Skeletal muscle tissue (tissue), 4 donors: ENCODE data around the gene CEP44. TPM values are rescaled to one million over a fixed set of nuclear protein-coding genes. Genes with fewer than 3 reads are reported as not detected.
"Not testable (repeated sequence)": the region's sequence is repeated elsewhere in the genome, so short reads cannot be mapped to it uniquely, and the experiment has no call there.

ENCODE experiments used
- H3K27ac ChIP-seq: one replicate; pipeline ENCODE4 v1.7.0; 2013; ENCODE audit warnings: mild to moderate bottlenecking, low read depth, low read length, inconsistent platforms
- H3K27me3 ChIP-seq, 3 donors: one replicate each; pipeline ENCODE4 v1.7.0; 2013; ENCODE audit warnings: low read length in 3 of 3; ENCODE audit not compliant: control insufficient read depth in 3 of 3, insufficient read depth in 3 of 3
- H3K36me3 ChIP-seq, 3 donors: one replicate each; pipeline ENCODE4 v1.7.0; 2013; ENCODE audit warnings: low read length in 3 of 3; ENCODE audit not compliant: control insufficient read depth in 3 of 3, insufficient read depth in 3 of 3
- H3K4me1 ChIP-seq, 3 donors: one replicate each; pipeline ENCODE4 v1.7.0; 2013; ENCODE audit warnings: low read length in 3 of 3, mild to moderate bottlenecking in 3 of 3; ENCODE audit not compliant: control insufficient read depth in 3 of 3, insufficient read depth in 3 of 3
- H3K4me3 ChIP-seq, 3 donors: one replicate each; pipeline ENCODE4 v1.7.0; 2013; ENCODE audit warnings: low read length in 3 of 3
- H3K9ac ChIP-seq, 3 donors: one replicate each; pipeline ENCODE4 v1.7.0; 2013; ENCODE audit warnings: low read length in 3 of 3, mild to moderate bottlenecking in 3 of 3, moderate library complexity in 2 of 3, low read depth in 1 of 3
- H3K9me3 ChIP-seq, 3 donors: one replicate each; pipeline ENCODE4 v1.7.0; 2013; ENCODE audit warnings: low read length in 3 of 3; ENCODE audit not compliant: control insufficient read depth in 3 of 3
- total RNA-seq: library from RNA; depleted of rRNA; stranded (reverse); fragments of >200 nt; gene quantifications from one replicate; pipeline ENCODE4 v1.2.3, GENCODE V29; 2014
- donor health status: Osteomylitis.

Gene CEP44
- total RNA-seq, 1 donor from 2014 or later: 17.7 TPM

DNA sequence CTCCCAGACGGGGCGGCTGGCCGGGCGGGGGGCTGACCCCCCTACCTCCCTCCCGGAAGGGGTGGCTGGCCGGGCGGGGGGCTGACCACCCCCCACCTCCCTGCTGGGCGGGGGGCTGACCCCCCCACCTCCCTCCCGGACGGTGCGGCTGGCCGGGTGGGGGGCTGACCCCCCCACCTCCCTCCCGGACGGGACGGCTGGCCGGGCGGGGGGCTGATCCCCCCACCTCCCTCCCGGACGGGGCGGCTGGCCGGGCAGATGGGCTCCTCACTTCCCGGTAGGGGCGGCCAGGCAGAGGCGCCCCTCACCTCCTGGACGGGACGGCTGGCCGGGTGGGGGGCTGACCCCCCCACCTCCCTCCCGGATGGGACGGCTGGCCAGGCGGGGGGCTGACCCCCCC, 10.9 kb downstream of the CEP44 start:
- not testable (repeated sequence) for H3K4me1 ChIP-seq, H3K9ac ChIP-seq, H3K4me3 ChIP-seq, H3K36me3 ChIP-seq, H3K9me3 ChIP-seq, H3K27ac ChIP-seq, H3K27me3 ChIP-seq

DNA sequence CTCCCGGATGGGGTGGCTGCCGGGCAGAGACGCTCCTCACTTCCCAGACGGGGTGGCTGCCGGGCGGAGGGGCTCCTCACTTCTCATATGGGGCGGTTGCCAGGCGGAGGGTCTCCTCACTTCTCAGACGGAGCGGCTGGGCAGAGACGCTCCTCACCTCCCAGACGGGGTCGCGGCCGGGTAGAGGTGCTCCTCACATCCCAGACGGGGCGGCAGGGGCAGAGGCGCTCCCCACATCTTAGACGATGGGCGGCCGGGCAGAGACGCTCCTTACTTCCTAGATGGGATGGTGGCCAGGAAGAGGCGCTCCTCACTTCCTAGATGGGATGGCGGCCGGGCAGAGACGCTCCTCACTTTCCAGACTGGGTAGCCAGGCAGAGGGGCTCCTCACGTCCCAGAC, 11.4 kb downstream of the CEP44 start:
- not testable (repeated sequence) for H3K9ac ChIP-seq, H3K4me1 ChIP-seq, H3K27me3 ChIP-seq, H3K9me3 ChIP-seq, H3K4me3 ChIP-seq, H3K27ac ChIP-seq
- peaks cover 3 to 11% (median 6%) of the 10 kb centered on the region in 3 donors for H3K36me3 ChIP-seq

DNA sequence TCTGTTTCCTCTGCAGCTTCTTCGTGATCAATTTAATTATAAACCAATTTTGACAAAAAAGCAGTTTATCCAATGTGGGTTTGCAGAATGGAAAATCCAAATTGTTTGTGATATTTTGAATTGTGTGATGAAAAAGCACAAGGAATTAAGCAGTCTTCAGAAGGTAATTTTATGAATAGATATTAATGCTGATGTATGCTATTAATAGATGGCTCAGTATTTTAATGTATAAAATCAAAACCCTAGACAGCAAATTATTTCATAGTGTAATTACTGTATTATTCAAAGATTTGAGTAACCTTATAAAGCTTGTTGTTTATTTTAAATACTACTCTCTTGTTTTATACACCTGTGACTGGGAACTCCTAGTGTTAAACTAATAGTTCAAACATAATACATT, 20.0 kb downstream of the CEP44 start:
- no peak overlapping the region for H3K27ac ChIP-seq
- H3K4me1 ChIP-seq: no peaks in the 10 kb centered on the region
- H3K9ac ChIP-seq: no peak overlapping the region
- peaks cover 3 to 39% (median 13%) of the 10 kb centered on the region in 3 donors for H3K36me3 ChIP-seq
- no peaks in the 10 kb centered on the region for H3K27me3 ChIP-seq
- H3K9me3 ChIP-seq: no peaks in the 10 kb centered on the region
- no peak overlapping the region for H3K4me3 ChIP-seq

DNA sequence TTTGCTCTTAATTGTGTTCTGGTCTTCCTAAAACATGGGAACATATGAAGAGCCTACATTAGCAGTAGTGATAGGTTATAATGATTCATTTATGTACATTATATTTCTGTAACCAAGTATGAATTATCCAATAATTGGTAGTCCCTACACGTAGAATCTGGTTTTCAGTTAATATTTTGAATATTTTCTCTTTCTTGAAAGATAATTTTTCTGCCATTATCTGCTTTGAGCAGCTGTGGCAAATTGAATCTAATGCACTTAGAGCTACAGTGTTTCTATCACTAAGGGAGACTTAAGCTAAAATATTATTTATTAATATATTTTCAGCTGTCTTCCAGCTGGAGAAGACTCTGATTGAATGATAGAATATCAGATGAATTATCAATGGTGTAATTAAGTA, 21.0 kb downstream of the CEP44 start:
- no peak overlapping the region for H3K27ac ChIP-seq
- peaks cover 4 to 47% (median 19%) of the 10 kb centered on the region in 3 donors for H3K36me3 ChIP-seq
- H3K9ac ChIP-seq: no peak overlapping the region
- no peaks in the 10 kb centered on the region for H3K9me3 ChIP-seq
- H3K4me3 ChIP-seq: no peak overlapping the region
- H3K4me1 ChIP-seq: no peaks in the 10 kb centered on the region
- H3K27me3 ChIP-seq: no peaks in the 10 kb centered on the region

DNA sequence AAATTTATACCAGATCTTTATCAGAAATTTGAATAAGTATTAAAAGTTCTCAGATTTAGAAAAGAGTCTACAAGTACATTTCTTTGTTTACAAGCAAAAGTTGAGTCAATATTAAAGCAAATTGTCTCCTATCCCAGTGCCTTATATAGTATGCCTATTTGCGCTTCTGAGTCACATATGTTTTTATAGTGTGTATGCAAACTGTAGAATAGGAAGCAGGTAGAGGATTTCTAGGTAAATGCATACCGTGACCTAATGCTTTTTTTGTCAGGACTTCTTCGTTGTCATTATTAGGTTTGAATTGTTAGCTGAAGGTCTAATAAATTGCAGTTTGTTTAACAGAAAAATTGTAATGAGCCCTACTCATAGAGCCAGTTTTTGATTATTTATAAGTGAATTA, 22.2 kb downstream of the CEP44 start:
- H3K4me1 ChIP-seq: no peaks in the 10 kb centered on the region
- no peaks in the 10 kb centered on the region for H3K27me3 ChIP-seq
- H3K9ac ChIP-seq: no peak overlapping the region
- H3K4me3 ChIP-seq: no peak overlapping the region
- no peaks in the 10 kb centered on the region for H3K9me3 ChIP-seq
- peaks cover 2 to 47% (median 19%) of the 10 kb centered on the region in 3 donors for H3K36me3 ChIP-seq
- no peak overlapping the region for H3K27ac ChIP-seq

DNA sequence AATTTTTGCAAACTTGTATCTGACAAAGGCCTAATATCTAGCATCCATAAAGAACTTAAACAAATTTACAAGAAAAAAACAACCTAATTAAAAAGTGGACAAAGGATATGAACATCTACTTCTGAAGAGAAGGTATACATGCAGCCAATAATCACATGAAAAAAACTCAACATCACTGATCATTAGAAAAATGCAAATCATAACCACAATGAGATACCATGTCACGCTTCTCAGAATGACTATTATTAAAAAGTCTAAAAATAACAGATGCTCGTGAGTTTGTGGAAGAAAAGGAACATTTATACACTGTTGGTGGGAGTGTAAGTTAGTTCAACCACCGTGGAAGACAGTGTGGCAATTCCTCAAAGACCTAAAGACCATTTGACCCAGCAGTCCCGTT, 24.0 kb downstream of the CEP44 start:
- Histone ChIP-seq H3K9me3 (no peaks in the 10 kb centered on the region), H3K27ac (no peak overlapping the region), H3K4me1 (no peaks in the 10 kb centered on the region), H3K4me3 (no peak overlapping the region), H3K9ac (no peak overlapping the region), H3K27me3 (no peaks in the 10 kb centered on the region), H3K36me3 (peaks cover 4 to 49% (median 19%) of the 10 kb centered on the region in 3 donors)

DNA sequence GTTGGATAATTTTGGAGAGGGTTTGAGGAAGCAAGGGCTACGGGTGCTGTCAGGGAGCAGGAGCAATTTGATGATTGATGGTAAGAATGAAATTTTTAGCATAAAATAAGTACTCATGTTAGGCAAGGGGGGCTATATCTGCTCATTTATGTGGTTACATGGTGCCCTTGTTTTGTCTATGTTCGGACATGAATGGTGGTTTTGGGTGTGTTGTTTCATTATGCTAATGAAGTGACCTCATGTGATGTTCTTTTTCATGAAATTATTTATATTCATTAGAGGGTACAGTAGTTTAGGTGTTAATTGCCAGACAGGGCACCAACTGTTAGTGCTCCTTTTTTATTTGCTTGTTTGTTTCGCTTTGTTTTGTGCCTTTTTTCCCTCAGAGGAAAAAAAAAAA, 29.3 kb downstream of the CEP44 start:
- H3K36me3 ChIP-seq: peaks cover 7 to 38% (median 17%) of the 10 kb centered on the region in 3 donors

DNA sequence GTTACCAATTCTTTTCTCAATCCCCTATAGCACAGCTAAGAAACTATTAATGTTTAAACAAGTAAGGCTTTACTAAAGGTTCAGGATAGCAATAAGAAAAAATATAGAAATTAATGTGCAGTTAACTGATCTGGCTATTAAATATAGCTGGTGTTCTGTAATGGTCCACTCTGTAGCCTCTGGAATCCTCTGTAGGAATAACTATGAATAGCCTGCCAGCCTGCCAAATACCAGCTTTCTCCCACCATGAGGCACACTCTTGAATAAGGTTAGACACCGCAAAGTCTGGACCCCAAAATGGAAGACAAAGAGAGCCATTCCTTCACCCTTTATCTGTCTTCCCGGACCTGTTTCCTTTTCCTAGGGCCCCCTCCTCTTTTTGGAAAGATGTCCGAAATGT, 30.6 kb downstream of the CEP44 start:
- Histone ChIP-seq H3K4me3 (no peak overlapping the region), H3K9ac (no peak overlapping the region), H3K27ac (no peak overlapping the region), H3K4me1 (no peaks in the 10 kb centered on the region), H3K9me3 (no peaks in the 10 kb centered on the region), H3K27me3 (no peaks in the 10 kb centered on the region), H3K36me3 (peaks cover 5 to 25% (median 13%) of the 10 kb centered on the region in 3 donors)

More for the DNA sequence above, 29.3 kb downstream of the CEP44 start:
- Histone ChIP-seq H3K9ac (no peak overlapping the region), H3K9me3 (no peaks in the 10 kb centered on the region), H3K4me1 (no peaks in the 10 kb centered on the region), H3K27me3 (no peaks in the 10 kb centered on the region), H3K4me3 (no peak overlapping the region), H3K27ac (no peak overlapping the region)

DNA sequence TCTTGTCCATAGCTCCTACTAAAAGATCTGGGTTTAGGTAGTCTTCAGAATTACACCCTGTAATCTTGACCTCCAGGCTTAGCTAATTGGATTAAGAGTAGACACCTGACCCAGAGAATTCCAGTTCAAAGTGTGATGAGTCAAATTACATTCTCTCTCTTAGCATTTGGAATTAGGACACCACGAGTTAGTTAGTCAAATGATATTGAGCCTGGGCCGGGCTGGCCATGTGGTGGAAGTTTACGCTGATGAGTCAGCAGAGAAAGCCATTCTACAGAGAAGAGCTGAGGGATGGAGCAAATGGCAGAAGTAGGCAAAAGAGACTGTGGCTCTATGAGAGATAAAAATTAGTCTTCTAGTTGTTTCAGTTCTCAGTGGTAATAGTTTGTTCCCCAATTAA, 31.1 kb downstream of the CEP44 start:
- Histone ChIP-seq H3K9me3 (no peaks in the 10 kb centered on the region), H3K36me3 (peaks cover 5 to 22% (median 11%) of the 10 kb centered on the region in 3 donors), H3K27me3 (no peaks in the 10 kb centered on the region), H3K27ac (no peak overlapping the region), H3K9ac (no peak overlapping the region), H3K4me3 (no peak overlapping the region), H3K4me1 (no peaks in the 10 kb centered on the region)

DNA sequence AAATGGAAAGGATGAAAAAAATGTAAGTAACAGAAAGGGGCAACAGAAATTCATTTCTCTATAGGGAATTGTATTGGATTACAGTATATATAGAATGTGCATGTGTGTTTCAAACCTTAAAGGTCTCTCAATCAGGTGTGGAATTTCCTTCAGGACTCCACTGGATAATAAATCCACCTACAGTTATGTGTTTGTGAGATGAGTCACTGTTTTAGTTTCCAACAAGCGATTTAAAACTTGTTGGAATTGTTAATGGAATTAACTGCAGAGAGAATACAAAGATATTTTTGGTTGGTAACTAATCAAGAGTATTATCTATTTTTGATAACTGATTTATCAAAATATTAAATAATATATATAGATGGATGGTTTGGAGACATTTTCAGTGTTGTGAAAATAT, 32.8 kb downstream of the CEP44 start:
- no peak overlapping the region for H3K27ac ChIP-seq

DNA sequence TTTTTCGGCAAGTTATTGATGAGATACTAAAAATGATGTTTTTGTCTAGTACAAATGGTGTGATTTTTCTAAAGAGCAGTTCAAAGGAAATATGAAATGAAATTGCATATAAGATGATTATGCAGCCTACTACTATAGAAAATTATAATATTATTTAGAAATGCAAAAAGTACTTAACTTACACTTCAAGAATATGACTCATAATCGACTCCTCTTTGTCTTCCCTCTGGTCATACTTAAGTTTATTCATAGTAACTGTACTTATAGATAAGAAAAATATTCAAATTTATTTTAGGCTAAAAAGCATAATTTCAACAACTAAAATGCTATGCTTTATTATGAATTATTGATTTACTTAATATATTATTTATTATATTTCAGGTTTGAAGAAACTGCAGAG, 33.2 kb downstream of the CEP44 start:
- no peaks in the 10 kb centered on the region for H3K4me1 ChIP-seq
- peaks cover 3 to 14% (median 11%) of the 10 kb centered on the region in 3 donors for H3K36me3 ChIP-seq
- H3K9ac ChIP-seq: no peak overlapping the region
- no peak overlapping the region for H3K27ac ChIP-seq
- no peaks in the 10 kb centered on the region for H3K27me3 ChIP-seq
- no peak overlapping the region for H3K4me3 ChIP-seq
- no peaks in the 10 kb centered on the region for H3K9me3 ChIP-seq

More for the DNA sequence above, 32.8 kb downstream of the CEP44 start:
- Histone ChIP-seq H3K4me1 (no peaks in the 10 kb centered on the region), H3K27me3 (no peaks in the 10 kb centered on the region), H3K9me3 (no peaks in the 10 kb centered on the region), H3K36me3 (peaks cover 3 to 14% (median 11%) of the 10 kb centered on the region in 3 donors), H3K4me3 (no peak overlapping the region), H3K9ac (no peak overlapping the region)
